ENCODE data around the gene STAP1. TPM values are rescaled to one million over a fixed set of nuclear protein-coding genes. Genes with fewer than 3 reads are reported as not detected.

The STAP1 gene
- total and polyA plus RNA-seq, 2 of the 8 experiments (the other 6 are each of a cell fraction or from before 2014, with no cell fraction given): not detected

DNA sequence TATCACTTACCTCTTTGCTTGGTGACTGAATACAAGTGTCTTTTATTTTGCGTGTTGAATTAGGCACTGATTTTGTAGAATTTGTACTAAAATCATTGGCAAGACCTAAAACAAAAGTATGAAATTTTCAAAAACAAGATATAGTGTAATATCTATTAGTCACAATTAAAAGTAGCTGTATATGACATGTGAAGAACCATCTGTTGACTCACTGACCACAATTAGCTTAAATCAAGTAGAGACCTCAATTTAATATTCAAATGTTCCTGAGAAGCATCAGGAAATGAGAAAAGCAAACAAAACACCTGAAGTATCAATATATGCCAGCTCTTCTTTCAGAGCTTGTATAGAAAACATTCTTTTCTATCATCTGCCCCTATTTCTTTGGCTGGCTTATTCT lies 18.7 kb upstream of the STAP1 start:
- ChIA-PET POLR2A (ENCODE audit: partially characterized antibody) (no interaction called here), CTCF (ENCODE audit: partially characterized antibody) (no interaction called here)
- no peak overlapping the region for H3K23ac ChIP-seq (ENCODE audit: insufficient read length)
- peaks cover 0 to 32% of the 10 kb centered on the region in 2 experiments; a peak in 2 of 4 replicates for H3K79me2 ChIP-seq (ENCODE audit: control insufficient read depth in 1 of 2, insufficient read depth in 2 of 2, low read length in 2 of 2)
- FAIRE-seq: no peak
- no peak overlapping the region for H3K27ac ChIP-seq (ENCODE audit: low read depth, low read length)
- no peak overlapping the region for H4K8ac ChIP-seq (ENCODE audit: extremely low read depth, insufficient read depth, low read length)
- H3K9ac ChIP-seq (replicated peaks in 1 of 4; ENCODE audit: extremely low read depth in 1 of 4, low read depth in 3 of 4, low read length in 3 of 4): no peak overlapping the region
- no peak overlapping the region for H4K91ac ChIP-seq (replicated peaks; ENCODE audit: insufficient read length, low read length)
- H2BK120ac ChIP-seq (replicated peaks; ENCODE audit: low read depth, low read length): no peak overlapping the region
- 92% methylated on average over 1 of the region's 1 CpG; no CpG with 5 or more reads in 1 of the 2 experiments for WGBS, 2 experiments (ENCODE audit: extremely low coverage in 1 of 2, insufficient coverage in 1 of 2, insufficient read length in 1 of 2, insufficient replicate concordance in 2 of 2, low coverage in 1 of 2, low lambda C conversion rate in 2 of 2, missing lambda C conversion rate in 1 of 2)
- no peak overlapping the region for H2BK5ac ChIP-seq (ENCODE audit: low read depth, low read length)
- no peak for DNase-seq (ENCODE audit: low read depth in 1 of 2, low spot score in 2 of 2)
- no peak overlapping the region for H4K5ac ChIP-seq (ENCODE audit: insufficient read length, low read depth, low read length)
- H3K79me1 ChIP-seq (ENCODE audit: low read depth, low read length): no peaks in the 10 kb centered on the region
- H3K23me2 ChIP-seq (ENCODE audit: low read depth, low read length): no peaks in the 10 kb centered on the region
- no peak overlapping the region for H3K4ac ChIP-seq (replicated peaks; ENCODE audit: insufficient read length, low read depth, low read length)
- no peak overlapping the region for H3K4me2 ChIP-seq (ENCODE audit: insufficient read depth in 1 of 2, low read depth in 2 of 2, low read length in 2 of 2)
- H3K4me1 ChIP-seq (replicated peaks in 1 of 4; ENCODE audit: control insufficient read depth in 3 of 4, insufficient read depth in 4 of 4, low read length in 3 of 4): no peaks in the 10 kb centered on the region
- no peak overlapping the region for H2BK12ac ChIP-seq (ENCODE audit: low read depth, low read length)
- no peaks in the 10 kb centered on the region for H4K20me1 ChIP-seq (replicated peaks in 1 of 2; ENCODE audit: control insufficient read depth in 1 of 2, insufficient read depth in 2 of 2, low read length in 2 of 2)
- no peaks in the 10 kb centered on the region for H3K27me3 ChIP-seq (replicated peaks in 1 of 4; ENCODE audit: control insufficient read depth in 3 of 4, extremely low read depth in 1 of 4, insufficient read depth in 3 of 4, low read length in 3 of 4)
- H3K14ac ChIP-seq (ENCODE audit: insufficient read length): no peak overlapping the region
- no peak overlapping the region for H2AFZ ChIP-seq (ENCODE audit: low read length)
- H3K18ac ChIP-seq (ENCODE audit: extremely low read depth, low read length): no peak overlapping the region
- H3K9me3 ChIP-seq (ENCODE audit: insufficient read depth in 2 of 2, low read depth in 1 of 2, low read length in 1 of 2): no peaks in the 10 kb centered on the region
- H2BK20ac ChIP-seq (ENCODE audit: low read length): no peak overlapping the region
- H2AK5ac ChIP-seq (ENCODE audit: low read depth, low read length): no peak overlapping the region
- peaks cover 2 to 49% (median 16%) of the 10 kb centered on the region in 4 experiments; a peak in 7 of 8 replicates for H3K36me3 ChIP-seq (ENCODE audit: control insufficient read depth in 2 of 4, insufficient read depth in 4 of 4, low read length in 3 of 4)
- H3K56ac ChIP-seq (replicated peaks; ENCODE audit: insufficient read length, low read depth, low read length): no peak overlapping the region
- H2BK15ac ChIP-seq (ENCODE audit: low read length): no peak overlapping the region
- H3K4me3 ChIP-seq (ENCODE audit: extremely low read depth in 1 of 4, insufficient read depth in 2 of 4, low read depth in 3 of 4, low read length in 4 of 4): no peak overlapping the region
- TF ChIP-seq POU5F1 (IDR thresholded peaks at IDR 0.05; ENCODE audit: low read depth, low read length) (no peak), JUND (IDR thresholded peaks at IDR 0.05; ENCODE audit: low read length) (no peak), JUN (IDR thresholded peaks at IDR 0.05; ENCODE audit: low read depth, low read length) (no peak), CTBP2 (IDR thresholded peaks at IDR 0.05; ENCODE audit: borderline replicate concordance, insufficient read depth, insufficient read length, low read length) (no peak), BACH1 (IDR thresholded peaks at IDR 0.05; ENCODE audit: low read length) (no peak), MAFK (IDR thresholded peaks at IDR 0.05; ENCODE audit: low read depth, low read length) (no peak), CEBPB (IDR thresholded peaks at IDR 0.05; ENCODE audit: low read depth, low read length) (no peak), CBX8 (IDR thresholded peaks at IDR 0.05; ENCODE audit: borderline replicate concordance, low read depth, low read length) (no peak), TAF1 (IDR thresholded peaks at IDR 0.05; ENCODE audit: low read depth, low read length) (no peak), SIX5 (IDR thresholded peaks at IDR 0.05; ENCODE audit: low read depth, low read length) (no peak), TCF12 (IDR thresholded peaks at IDR 0.05; ENCODE audit: low read depth, low read length) (no peak), ATF3 (IDR thresholded peaks at IDR 0.05; ENCODE audit: insufficient read depth, low read depth, low read length) (no peak), EZH2 (IDR thresholded peaks at IDR 0.05; ENCODE audit: low read depth, low read length, severe bottlenecking) (no peak), KDM1A (IDR thresholded peaks at IDR 0.05; ENCODE audit: borderline replicate concordance, low read length) (no peak), ZNF274 (IDR thresholded peaks at IDR 0.05; ENCODE audit: borderline replicate concordance, extremely low read depth, low read length) (no peak)

Data from H1 (cell line).